GM21576 (cell line): ENCODE results near the gene ALOX12.
"Not testable (repeated sequence)": the region's sequence is repeated elsewhere in the genome, so short reads cannot be mapped to it uniquely, and the experiment has no call there.

Experiments used
- ATAC-seq: cut with Tn5 transposase; IDR thresholded peaks from one replicate; pipeline ENCODE4 v1.9.1; 2021; ENCODE audit warnings: mild to moderate bottlenecking, moderate library complexity; ENCODE audit not compliant: unreplicated experiment

ALOX12 gene

DNA sequence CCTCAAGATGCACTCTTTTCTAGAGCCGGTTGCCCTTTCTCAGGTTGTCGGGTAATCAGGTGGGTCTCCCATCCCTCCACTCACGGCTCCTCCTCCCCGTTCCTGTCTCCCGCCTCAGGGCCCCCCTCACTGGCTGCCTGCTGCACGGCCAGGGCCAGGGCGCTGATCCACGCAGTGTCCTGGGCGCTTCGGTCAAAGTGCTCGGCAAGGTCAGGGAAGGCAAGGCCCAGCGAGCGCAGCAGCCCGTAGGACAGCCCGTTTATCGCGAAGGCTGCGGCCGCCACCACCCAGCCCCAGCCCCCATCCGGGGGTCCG is 47.3 kb downstream of the ALOX12 start:
- ATAC-seq, result no peak

GRCh38 chr17:7043497-7044198 is 47.8 kb downstream of the ALOX12 start, which contains the start of gene SLC16A11:
TSS of gene SLC16A11 (minus strand) at chr17:7044092. CDS start at chr17:7043513, 579 bp downstream.
- ATAC-seq, result no peak

- no peak for ATAC-seq
Observed at GRCh38 chr17:7045492-7046126, 49.8 kb downstream of the ALOX12 start.

DNA sequence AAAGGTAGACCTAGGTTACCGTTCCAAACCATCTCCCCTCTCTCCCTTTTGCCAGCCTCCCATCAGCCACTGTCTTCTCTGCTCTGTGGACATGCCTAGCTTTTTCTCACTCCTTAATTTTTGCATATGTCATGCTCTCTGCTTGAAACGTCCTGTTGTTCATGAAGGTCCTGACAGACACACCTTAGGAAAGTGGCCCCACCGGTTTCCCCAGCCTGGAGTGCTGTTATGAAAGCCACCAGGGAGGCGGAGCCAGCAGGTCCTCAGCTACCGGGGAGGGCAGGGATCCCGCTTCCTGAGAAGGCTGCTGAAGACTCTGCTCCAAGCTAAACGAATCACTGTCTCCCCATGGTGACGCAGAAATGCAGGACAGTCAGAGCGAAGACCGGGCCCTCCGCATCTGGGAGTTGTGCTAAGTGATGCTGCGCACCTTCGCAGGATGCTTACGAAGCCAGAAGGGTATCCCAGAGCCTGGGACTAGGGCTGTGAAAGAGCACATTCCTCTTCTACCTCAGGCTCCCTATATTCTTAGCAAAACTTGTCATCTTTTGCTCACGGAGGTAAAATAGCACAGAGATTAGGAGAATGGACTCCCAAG is 50.4 kb downstream of the ALOX12 start:
- no peak for ATAC-seq

DNA sequence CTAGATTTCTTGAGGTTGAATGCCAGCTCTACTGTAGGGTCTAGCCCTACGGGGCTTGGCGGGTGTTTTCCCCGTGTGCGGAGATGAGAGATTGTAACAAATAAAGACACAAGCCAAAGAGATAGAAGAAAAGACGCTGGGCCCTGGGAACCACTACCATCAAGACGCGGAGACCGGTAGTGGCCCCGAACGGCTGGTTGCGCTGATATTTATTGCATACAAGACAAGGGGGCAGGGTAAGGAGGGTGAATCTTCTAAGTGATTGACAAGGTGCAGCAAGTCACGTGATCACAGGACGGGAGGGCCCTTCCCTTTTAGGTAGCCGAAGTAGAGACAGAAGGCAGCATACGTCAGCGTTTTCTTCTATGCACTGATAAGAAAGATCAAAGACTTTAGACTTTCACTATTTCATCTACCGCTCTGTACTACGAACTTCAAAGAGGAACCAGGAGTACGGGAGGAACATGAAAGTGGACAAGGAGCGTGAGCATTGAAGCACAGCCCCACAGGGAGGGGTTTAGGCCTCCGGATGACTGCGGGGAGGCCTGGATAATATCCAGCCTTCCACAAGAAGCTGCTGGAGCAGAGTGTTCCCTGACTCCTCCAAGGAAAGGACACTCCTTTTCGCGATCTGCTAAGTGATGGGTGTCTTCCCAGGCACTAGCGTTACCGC is 51.0 kb downstream of the ALOX12 start:
- not testable (repeated sequence) for ATAC-seq

DNA sequence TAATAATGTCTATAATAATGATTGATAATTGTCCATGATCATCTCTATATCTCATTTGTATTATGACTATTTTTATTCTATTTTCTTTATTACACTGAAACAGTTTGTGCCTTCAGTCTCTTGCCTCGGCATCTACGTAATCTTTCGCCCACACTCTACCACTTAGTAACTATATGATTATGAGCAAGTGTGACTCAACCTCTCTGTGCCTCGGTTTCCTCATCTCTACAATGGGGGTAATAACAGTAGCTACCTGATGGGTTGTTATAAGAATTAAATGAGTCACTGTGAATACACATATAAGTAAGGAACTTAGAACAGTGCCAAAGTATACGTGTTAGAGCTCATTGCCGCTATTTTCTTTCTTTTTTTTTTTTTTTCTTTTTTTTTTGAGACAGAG is 51.7 kb downstream of the ALOX12 start:
- ATAC-seq, result no peak

- ATAC-seq, result no peak
Observed at GRCh38 chr17:7048968-7049367, 53.1 kb downstream of the ALOX12 start.

DNA sequence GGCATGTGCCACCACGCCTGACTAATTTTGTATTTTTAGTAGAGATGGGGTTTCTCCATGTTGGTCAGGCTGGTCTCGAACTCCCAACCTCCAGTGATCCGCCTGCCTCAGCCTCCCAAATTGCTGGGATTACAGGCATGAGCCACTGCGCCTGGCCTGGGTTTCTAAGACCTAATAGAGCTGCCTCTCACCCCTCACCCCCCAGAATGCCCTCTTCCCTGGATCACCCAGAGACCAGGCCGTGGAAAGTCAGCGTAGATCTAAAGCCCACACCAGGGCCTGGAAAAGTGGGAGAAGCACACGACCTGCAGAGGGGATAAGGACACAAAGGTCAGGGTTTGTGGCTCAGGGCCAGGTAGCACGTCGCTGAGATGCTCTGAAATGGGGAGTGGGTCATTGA is 54.7 kb downstream of the ALOX12 start:
- ATAC-seq, result not testable (repeated sequence)

- ATAC-seq, result no peak
Observed at GRCh38 chr17:7056386-7056785, 60.5 kb downstream of the ALOX12 start.

DNA sequence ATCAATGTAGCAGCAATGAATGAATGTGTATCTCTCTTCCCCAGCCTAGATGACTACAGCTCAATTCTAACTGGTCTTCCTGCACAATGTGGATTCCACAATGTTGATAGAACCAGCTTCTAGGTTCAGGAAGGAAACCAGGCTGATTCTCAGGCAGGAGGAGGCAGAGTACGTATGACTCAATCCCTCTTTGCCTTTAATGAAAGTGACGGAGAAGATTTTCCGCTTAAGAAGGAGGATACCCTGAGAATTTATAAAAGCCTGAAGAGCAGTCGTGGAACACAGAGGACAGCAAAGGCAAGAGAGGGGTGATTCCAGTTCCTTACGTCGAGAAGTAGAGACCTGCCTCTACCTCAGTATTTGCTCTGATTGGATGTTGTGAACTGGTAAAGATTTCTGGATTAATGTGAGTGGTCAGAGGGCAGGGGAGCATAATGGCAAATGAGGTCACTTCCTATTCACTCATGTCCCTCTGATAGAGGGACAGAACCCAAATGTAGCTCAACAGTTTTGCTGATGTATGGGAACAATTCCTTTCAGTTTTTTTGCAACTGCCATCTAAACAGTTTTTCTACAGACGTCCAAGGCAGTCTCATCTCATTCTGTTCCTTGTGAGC is 63.1 kb downstream of the ALOX12 start:
- ATAC-seq, result no peak
